Medulla oblongata (tissue), 1 donor: Measurements from ENCODE around the gene PTPN21.

Source experiments
- DNase-seq: peaks from one replicate; pipeline ENCODE4 v3.0.0-alpha.2; 2015; ENCODE audit errors: extremely low spot score

The PTPN21 gene

DNA sequence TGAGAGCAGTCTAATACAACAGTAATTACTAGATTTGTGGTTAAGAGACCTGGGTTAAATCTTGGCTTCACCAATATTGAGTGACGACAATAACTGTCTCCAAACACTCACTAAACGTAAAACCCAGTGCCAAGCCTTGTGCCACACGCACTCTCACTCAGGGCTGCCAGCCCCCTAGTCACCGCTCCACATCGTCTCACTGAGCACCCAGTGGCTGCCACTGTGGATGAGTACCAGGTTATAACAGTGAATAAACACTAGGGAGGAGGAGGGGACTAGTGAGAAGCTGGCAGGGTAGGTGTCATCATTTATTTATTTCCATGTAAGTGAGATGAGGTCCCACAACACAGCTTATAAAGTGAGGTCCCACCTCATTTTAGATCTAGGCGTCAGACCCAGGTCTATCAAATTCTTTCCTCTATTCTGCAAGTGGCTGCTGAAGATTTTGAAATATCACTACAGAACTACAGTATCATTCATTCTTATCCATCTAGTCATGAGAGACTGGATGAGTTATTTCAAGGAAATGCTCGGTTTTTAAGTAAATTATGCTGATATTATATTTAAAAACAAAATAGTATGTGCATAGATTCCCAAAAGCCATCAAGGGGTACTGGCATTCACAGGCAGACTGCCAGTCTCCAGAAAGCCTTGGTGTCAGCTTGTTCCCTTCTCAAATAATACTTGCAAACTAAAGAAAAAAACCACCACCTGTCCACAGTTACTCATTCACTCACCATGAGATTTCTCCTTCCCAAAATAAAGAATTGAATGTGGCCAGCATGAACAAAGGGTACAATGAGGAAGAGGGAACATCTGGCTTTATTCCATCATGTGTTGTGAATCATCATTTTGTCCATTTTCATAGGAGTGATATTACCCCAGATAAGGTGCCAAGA is 84.0 kb downstream of the PTPN21 start:
- DNase-seq: no peak

DNA sequence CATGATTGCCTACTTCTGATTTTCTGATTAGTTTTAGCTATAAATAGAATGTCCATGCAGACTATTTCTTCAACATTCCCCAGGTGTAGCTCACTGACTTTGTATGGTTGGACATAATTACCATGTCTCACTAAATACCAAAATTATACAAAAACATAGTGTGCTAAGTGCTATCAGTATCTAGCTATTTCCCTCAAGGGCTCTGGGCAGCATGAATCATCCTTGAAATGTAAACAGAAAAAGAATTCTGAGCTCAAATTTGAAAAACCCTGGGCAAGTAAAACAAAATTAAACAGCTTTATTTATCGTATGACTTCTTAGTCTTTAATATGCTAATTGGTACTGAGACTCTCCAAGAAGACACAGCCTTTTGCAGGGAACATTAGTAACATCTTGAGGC is 86.4 kb downstream of the PTPN21 start:
- DNase-seq: no peak

DNA sequence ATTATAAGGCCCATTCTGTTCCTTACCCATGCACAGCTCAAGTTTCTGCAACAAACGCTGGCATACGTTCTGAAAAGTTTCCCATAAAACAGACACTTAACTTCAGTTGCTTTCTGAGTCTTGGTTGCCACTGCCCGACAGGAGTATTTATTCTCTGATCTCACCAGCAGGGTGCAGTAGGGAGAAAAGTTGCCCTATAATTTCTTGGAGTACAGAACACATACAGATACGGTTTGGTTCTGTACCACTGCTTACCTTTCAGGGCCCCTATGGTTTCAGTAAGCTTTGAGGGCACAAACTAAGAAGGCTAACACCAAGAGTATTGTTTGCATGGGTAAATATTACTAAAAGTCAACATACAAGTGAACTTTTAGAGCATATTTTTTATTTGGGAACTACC is 91.5 kb downstream of the PTPN21 start:
- no peak for DNase-seq

DNA sequence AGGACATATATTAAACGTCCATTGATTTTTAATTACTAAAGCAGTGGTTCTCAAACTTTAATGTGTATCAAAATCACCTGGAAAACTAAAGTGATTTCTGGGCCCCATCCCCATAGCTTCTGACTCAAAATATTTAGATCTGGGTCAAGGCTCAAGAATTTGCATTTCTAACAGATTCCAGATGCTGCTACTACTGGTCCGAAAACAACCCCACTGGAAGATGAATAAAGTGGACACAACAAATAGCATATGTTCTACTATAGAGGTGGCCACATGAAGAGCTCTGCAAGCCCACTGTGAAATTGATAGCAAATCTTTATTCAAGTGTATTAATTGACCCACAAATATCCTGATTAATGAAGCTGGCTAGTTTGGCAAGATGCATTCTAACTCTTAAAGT is 99.9 kb downstream of the PTPN21 start:
- DNase-seq: no peak

DNA sequence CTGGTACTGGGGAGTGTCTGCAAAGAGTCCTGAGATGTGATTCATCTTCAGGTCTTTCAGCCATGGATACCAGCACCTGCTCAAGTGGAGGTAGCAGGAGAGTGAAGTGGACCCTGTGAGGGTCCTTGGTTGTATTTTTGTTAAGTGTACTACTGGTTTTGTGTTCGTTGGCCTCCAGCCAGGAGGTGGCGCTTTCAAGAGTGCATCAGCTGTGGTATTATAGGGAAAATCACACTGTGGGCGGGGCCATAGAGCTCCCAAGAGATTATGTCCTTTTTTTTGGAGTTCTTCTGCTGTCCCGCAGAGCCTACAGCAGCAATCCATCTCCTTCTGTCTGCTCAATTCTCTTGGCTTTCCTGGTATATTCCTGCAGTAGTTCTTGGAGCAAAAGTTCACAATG is 102.6 kb downstream of the PTPN21 start:
- no peak for DNase-seq

DNA sequence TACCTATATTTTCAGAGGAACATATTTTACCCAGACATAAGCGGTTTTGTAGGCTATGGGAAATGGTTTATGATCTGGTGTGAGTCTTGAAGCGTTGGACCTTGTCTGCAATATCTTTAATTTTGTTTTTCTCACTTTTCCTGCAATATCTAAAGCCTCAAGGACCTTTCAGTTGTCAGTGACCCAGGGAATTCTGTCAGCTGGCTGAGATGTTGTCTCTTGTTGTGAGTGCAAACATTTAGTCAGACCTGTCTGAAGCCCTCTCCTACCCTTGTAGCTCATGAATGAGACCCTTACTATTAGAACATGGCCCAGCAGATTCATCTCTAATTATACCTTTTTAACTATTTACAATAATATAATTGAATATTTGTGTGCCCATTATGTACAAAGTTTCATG is 115.7 kb downstream of the PTPN21 start:
- no peak for DNase-seq

DNA sequence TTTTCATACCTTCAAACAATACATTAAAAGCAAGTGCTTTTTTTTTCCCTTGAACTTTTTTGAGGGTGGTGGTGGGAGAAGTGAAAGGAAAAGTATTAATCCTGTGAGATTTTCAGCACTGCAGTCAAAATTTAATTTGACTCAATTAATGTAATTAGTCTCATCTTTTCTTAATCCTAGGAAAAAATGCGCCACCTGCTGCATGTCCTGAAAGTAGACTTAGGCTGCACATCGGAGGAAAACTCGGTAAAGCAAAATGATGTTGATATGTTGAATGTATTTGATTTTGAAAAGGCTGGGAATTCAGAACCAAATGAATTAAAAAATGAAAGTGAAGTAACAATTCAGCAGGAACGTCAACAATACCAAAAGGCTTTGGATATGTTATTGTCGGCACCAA is 117.1 kb downstream of the PTPN21 start:
- DNase-seq: no peak

DNA sequence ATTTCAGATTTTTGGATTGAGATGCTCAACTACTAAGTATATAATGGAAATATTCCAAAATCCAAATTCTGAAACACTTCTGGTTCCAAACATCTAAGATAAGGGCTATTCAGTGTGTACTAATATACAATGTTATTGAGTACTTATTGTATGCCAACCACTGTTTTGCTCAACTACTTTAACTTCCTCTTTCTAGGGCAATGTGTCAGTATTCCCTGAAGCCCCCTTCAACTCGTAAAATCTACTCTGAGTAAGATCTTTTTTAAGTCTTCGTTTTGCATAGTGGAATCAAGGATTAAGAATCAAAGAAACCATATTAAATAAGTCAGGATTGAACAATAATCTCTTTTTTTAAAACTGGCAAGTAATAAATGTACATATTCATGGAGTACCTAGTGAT is 123.8 kb downstream of the PTPN21 start:
- DNase-seq: no peak

DNA sequence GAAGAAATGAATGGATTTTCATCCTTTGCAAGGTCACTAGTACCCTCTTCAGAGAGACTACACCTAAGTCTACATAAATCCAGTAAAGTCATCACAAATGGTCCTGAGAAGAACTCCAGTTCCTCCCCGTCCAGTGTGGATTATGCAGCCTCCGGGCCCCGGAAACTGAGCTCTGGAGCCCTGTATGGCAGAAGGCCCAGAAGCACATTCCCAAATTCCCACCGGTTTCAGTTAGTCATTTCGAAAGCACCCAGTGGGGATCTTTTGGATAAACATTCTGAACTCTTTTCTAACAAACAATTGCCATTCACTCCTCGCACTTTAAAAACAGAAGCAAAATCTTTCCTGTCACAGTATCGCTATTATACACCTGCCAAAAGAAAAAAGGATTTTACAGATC is 128.5 kb downstream of the PTPN21 start:
- no peak for DNase-seq

DNA sequence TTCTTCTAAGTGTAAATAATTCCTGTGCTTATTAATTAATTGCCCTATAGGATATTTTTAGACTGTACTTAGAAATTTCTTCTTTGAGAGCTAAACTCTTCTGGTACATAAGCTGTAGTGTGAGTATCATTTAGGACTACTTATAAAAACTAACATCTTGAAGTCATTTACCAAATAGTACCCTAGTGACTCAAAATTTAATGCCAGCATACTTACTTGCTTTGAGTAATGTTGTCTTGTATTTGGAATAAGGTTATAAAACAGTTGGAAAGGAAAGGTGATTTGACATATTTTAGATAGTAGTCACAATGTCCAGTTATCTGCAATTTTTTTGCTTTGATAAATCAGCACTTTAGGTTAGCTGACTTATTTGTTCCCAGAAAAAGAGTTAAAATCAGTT is 130.2 kb downstream of the PTPN21 start:
- no peak for DNase-seq

DNA sequence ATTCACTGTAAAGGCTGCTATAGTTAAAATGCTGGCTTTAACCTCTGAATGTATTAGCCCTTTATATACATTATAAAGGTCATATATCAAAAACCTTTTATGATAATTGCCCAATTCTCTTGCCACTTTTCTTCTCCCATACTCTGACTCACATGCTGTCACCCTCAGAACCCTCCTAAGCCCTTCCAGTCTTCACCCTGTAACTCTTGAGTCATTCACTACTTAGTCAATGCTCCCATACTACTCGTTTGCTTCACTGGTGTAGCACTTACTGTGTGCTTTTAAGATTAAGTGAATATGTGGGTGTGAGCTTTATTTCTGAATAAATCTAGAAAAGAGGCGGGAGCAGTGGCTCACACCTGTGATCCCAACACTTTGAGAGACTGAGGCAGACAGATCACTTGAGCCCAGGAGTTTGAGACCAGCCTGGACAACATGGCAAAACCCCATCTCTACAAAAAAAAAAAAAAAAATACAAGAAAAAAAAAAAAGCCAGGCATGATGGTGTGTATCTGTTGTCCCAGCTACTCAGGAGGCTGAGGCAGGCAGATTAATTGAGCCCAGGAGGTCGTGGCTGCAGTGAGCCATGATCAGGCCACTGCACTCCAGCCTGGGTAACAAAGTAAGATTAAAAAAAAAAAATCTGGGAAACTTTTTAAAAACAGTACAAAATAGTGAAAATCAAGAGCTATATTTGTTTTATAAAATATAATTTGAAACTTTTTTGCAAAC is 131.7 kb downstream of the PTPN21 start:
- no peak for DNase-seq

DNA sequence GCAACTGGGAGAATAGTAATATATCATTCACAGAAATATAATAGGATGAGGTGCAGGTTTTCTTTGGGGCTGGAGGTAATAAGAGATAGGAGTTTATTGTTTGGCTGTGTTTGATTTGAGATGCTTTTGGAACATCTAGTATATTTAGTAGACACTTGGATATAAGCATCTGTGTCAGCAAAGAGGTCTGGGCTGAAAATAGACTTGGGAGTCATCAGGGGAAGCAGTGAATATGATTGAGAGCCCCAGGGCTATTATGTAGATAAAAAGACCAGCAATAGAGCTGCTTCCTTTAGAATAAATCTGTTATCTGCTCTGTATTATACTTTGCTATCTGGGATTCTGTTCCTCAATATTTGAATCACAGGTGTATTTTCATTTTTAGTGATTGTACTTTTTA is 132.8 kb downstream of the PTPN21 start:
- no peak for DNase-seq

DNA sequence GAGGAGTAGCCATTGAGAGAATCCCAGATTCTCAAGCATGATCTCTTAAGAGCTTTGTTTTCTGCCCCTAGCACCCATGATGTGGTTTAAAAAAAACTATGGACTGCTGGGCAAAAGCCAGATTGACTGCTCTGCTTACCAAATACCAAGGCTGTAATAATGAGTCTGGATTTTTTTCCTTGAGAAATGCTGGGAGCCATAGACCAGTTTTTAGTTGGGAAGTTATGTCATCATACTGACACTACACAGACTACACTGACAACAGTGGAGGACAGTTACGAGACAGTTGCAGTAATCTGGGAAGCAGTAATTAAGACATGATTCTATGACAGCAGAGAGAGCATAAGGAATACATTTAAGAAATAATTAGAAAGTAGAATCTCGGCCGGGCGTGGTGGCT is 133.5 kb downstream of the PTPN21 start:
- no peak for DNase-seq

DNA sequence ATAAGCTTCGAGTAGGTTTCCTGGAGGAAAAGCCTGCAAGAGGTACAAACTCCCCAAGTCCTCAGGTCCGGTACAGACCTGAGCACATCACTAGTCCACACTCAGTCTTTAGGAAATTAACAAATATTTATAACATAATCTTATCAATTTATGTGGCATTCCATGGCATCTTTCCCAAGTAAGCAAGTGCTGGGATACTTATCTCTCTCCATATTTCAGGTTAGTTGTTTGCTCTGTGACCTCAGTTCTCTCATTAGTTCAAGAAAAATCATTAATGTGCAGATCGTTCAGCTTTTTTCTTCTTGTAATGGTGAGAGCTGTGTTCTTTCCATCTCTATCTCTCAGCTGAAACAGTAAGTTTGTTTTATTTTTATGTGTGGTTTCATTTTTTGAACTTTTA is 134.6 kb downstream of the PTPN21 start:
- no peak for DNase-seq

DNA sequence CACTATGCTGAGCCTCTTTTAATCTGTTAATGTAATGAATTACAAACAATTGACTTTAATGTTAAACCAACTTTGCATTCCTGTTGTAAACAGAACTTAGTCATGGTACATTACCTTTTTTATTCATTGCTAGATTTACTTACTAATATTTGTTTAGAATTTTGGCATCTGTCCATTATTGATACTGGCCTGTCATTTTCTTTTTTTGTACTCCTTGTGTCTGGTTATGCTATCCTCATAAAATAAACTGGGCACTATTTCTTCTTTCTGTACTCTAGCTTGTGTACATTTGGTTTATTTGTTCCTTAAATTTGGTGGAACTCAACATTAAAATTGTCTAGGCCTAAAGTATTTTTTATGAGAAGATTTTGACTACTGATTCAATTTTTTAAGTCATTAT is 137.2 kb downstream of the PTPN21 start:
- DNase-seq: no peak
